ENCODE data around the gene ZNF41. TPM values are rescaled to one million over a fixed set of nuclear protein-coding genes. Genes with fewer than 3 reads are reported as not detected.

The ZNF41 gene
- total RNA-seq, 1 donor from 2014 or later, result 4.4 TPM

DNA sequence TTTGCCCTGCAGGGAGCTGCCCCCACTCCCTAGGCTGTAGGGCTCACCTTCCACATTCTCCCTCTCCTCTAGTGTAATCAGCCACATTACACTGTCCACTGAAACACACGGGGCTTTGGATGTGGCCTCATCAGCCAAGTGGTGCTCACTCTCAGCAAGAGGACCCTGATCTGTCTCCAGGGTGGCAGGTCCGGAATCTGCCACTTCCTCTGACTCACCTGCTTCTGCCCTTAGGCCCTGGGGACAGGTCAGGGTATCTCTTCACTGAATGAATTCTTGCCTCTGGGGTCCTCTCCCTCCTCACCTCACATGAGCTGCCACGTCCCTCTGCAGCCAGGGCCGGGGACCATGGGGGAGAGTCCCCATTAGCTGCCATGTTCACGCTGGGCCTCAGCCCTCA is 15.9 kb downstream of the ZNF41 start:
- TF ChIP-seq CTCF (conservative IDR thresholded peaks at IDR 0.05; ENCODE audit: low read depth, low read length), result no peak
- no peak for DNase-seq (ENCODE audit: low read depth)
- no peak overlapping the region for H3K4me3 ChIP-seq (ENCODE audit: low read depth, low read length)

DNA sequence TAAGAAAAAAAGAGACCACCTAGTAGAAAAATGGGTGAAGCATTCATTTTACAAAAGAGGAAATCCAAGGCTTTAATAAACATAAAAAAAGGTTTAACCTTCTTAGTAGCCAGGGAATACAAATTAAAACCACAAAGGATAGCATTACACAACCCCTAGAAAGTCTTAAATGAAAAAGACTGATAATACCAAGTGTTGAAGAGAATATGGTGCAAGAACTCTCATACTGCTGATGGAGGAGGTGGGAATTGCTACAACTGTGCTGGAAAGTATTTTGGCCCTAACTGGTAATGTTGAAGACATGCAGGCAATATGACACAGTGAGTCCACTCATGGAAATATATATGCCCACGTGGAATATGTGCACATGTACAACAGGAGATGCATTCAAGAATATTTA is 22.5 kb downstream of the ZNF41 start:
- no peak for DNase-seq (ENCODE audit: low read depth)
- no peak for TF ChIP-seq CTCF (conservative IDR thresholded peaks at IDR 0.05; ENCODE audit: low read depth, low read length)
- H3K4me3 ChIP-seq (ENCODE audit: low read depth, low read length), result no peak overlapping the region

DNA sequence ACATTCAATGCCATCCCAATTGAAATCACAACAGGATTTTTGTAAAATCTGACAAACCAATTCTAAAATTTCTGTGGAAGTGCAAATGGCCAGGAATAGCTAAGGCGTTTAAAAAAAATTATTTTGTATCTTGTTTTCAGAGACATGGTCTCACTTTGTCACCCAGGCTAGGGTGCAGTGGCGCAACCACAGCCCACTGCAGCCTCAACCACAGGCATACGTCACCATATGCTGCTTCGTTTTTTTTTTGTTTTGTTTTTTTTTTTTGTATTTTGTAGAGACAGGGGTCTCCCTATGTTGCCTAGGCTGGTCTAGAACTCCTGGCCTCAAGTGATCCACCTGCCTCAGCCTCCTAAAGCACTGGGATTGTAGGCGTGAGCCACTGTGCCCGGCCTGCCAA is 24.5 kb downstream of the ZNF41 start:
- H3K4me3 ChIP-seq (ENCODE audit: low read depth, low read length), result no peak overlapping the region
- TF ChIP-seq CTCF (conservative IDR thresholded peaks at IDR 0.05; ENCODE audit: low read depth, low read length), result no peak
- no peak for DNase-seq (ENCODE audit: low read depth)

- TF ChIP-seq CTCF (conservative IDR thresholded peaks at IDR 0.05; ENCODE audit: low read depth, low read length), result no peak
- no peak overlapping the region for H3K4me3 ChIP-seq (ENCODE audit: low read depth, low read length)
- DNase-seq (ENCODE audit: low read depth), result no peak
Measured at GRCh38 chrX:47456080-47456479, 26.9 kb downstream of the ZNF41 start.

GRCh38 chrX:47452112-47452511 is 30.9 kb downstream of the ZNF41 start:
- no peak overlapping the region for H3K4me3 ChIP-seq (ENCODE audit: low read depth, low read length)
- TF ChIP-seq CTCF (conservative IDR thresholded peaks at IDR 0.05; ENCODE audit: low read depth, low read length), result no peak
- DNase-seq (ENCODE audit: low read depth), result no peak

DNA sequence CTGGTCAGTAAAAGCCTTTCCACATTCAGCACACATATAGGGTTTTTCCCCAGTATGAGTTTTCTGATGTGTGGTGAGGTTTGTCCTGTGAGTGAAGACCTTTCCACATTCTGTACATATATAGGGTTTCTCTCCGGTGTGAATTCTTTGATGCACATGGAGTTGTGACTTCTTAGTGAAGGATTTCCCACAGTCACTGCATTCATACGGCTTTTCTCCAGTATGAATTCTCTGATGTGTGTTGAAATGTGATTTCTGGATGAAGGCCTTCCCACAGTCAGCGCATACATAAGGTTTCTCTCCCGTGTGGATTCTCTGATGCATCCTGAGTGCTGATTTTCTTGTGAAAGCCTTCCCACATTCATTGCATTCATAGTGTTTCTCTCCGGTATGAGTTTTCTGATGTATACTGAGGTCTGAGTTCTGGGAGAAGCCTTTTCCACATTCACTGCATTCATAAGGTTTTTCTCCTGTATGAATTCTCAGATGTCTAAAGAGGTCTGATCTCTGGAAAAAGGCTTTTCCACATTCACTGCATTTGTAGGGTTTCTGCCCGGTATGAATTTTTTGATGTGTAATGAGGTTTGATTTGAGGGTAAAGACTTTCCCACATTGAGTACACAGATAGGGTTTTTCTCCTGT is 34.7 kb downstream of the ZNF41 start:
- no peak overlapping the region for H3K4me3 ChIP-seq (ENCODE audit: low read depth, low read length)
- no peak for TF ChIP-seq CTCF (conservative IDR thresholded peaks at IDR 0.05; ENCODE audit: low read depth, low read length)
- no peak for DNase-seq (ENCODE audit: low read depth)

DNA sequence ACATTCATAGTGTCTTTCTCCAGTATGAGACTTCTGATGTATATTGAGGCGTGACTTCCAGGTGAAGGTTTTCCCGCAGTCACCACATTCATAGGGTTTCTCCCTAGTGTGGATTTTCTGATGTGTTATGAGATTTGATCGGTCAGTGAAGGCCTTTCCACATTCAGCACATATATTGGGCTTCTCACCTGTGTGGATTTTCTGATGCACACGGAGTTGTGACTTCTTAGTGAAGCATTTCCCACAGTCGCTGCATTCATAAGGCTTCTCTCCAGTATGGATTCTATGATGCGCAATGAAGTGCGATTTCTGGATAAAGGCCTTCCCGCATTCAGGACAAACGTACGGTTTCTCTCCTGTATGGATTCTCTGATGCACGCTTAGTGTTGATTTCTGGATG is 35.4 kb downstream of the ZNF41 start:
- no peak for DNase-seq (ENCODE audit: low read depth)
- H3K4me3 ChIP-seq (ENCODE audit: low read depth, low read length), result no peak overlapping the region
- no peak for TF ChIP-seq CTCF (conservative IDR thresholded peaks at IDR 0.05; ENCODE audit: low read depth, low read length)
